Stomach smooth muscle (tissue), 2 donors: ENCODE results near the gene PCDHGB6.
"Not testable (repeated sequence)": the region's sequence is repeated elsewhere in the genome, so short reads cannot be mapped to it uniquely, and the experiment has no call there.

ENCODE experiments used
- H3K27ac ChIP-seq: one replicate; pipeline ENCODE4 v1.7.0; 2013; ENCODE audit warnings: mild to moderate bottlenecking, low read length, inconsistent platforms
- H3K27me3 ChIP-seq, 2 donors: one replicate each; pipeline ENCODE4 v1.7.0; 2013; ENCODE audit warnings: low read length in 2 of 2; ENCODE audit not compliant: insufficient read depth in 2 of 2, control insufficient read depth in 1 of 2
- H3K36me3 ChIP-seq, 2 donors: one replicate each; pipeline ENCODE4 v1.7.0; 2013; ENCODE audit warnings: low read length in 2 of 2; ENCODE audit not compliant: control insufficient read depth in 2 of 2, insufficient read depth in 2 of 2
- H3K4me1 ChIP-seq: one replicate; pipeline ENCODE4 v1.7.0; 2013; ENCODE audit warnings: low read length; ENCODE audit not compliant: control insufficient read depth, insufficient read depth
- H3K4me3 ChIP-seq, 2 donors: one replicate each; pipeline ENCODE4 v1.7.0; 2013; ENCODE audit warnings: low read length in 2 of 2
- H3K9ac ChIP-seq, 2 donors: one replicate each; pipeline ENCODE4 v1.7.0; 2013; ENCODE audit warnings: low read length in 2 of 2, mild to moderate bottlenecking in 1 of 2
- H3K9me3 ChIP-seq, 2 donors: one replicate each; pipeline ENCODE4 v1.7.0; 2013; ENCODE audit warnings: low read length in 2 of 2; ENCODE audit not compliant: control insufficient read depth in 2 of 2
- donor health status: healthy.
- donor health status: Pancreatic carcinoma.

Gene PCDHGB6

DNA sequence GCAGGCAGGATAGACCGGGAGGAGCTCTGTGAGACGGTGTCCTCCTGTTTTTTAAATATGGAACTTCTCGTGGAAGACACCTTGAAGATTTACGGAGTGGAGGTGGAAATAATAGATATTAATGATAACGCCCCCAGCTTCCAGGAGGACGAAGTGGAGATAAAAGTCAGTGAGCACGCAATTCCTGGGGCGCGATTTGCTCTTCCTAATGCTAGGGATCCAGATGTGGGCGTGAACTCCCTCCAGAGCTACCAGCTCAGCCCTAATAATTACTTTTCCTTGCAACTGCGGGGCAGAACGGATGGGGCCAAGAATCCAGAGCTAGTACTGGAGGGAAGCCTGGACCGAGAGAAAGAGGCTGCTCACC is 13.7 kb downstream of the PCDHGB6 start:
- peaks cover 38 to 78% of the 10 kb centered on the region in 2 donors for H3K9me3 ChIP-seq
- no peak overlapping the region for H3K9ac ChIP-seq
- no peak overlapping the region for H3K27ac ChIP-seq
- peaks cover 3% of the 10 kb centered on the region for H3K4me1 ChIP-seq
- peaks cover 4 to 8% of the 10 kb centered on the region in 2 donors for H3K36me3 ChIP-seq
- H3K27me3 ChIP-seq, result no peaks in the 10 kb centered on the region
- peak overlapping the region; percentile 54 to 59 for H3K4me3 ChIP-seq

DNA sequence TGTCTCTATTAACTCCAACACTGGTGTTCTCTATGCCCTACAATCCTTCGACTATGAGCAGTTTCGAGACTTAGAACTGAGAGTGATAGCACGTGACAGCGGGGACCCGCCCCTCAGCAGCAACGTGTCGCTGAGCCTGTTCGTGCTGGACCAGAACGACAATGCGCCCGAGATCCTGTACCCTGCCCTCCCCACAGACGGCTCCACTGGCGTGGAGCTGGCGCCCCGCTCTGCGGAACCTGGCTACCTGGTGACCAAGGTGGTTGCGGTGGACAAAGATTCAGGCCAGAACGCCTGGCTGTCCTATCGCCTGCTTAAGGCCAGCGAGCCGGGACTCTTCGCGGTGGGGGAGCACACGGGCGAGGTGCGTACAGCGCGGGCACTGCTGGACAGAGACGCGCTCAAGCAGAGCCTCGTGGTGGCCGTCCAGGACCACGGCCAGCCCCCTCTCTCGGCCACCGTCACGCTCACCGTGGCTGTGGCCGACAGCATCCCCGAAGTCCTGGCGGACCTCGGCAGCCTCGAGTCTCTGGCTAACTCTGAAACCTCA is 15.0 kb downstream of the PCDHGB6 start:
- Histone ChIP-seq H3K4me3 (peak overlapping the region; percentile 40 to 59), H3K27me3 (no peaks in the 10 kb centered on the region), H3K9ac (no peak overlapping the region), H3K4me1 (peaks cover 3% of the 10 kb centered on the region), H3K27ac (no peak overlapping the region), H3K36me3 (peaks cover 4 to 8% of the 10 kb centered on the region in 2 donors), H3K9me3 (peaks cover 48 to 89% of the 10 kb centered on the region in 2 donors)

GRCh38 chr5:141427783-141428426 is 20.1 kb downstream of the PCDHGB6 start:
- no peak overlapping the region for H3K9ac ChIP-seq
- peaks cover 0 to 3% of the 10 kb centered on the region in 2 donors for H3K36me3 ChIP-seq
- no peaks in the 10 kb centered on the region for H3K27me3 ChIP-seq
- H3K27ac ChIP-seq, result no peak overlapping the region
- H3K4me1 ChIP-seq, result no peaks in the 10 kb centered on the region
- H3K4me3 ChIP-seq, result peak overlapping the region; percentile 22 to 48
- H3K9me3 ChIP-seq, result peaks cover 27 to 76% of the 10 kb centered on the region in 2 donors

- peak within 1 kb of the TSS; percentile 58 to 59 for H3K4me3 ChIP-seq
- H3K9me3 ChIP-seq, result peaks cover 21 to 68% of the 10 kb centered on the region in 2 donors
- peaks cover 0 to 3% of the 10 kb centered on the region in 2 donors for H3K36me3 ChIP-seq
- H3K4me1 ChIP-seq, result no peaks in the 10 kb centered on the region
- H3K9ac ChIP-seq, result no peak within 1 kb of the TSS
- H3K27ac ChIP-seq, result no peak within 1 kb of the TSS
- no peaks in the 10 kb centered on the region for H3K27me3 ChIP-seq
These were observed 22.7 kb downstream of the PCDHGB6 start, which contains the start of gene PCDHGA12 for GRCh38 chr5:141430332-141431113. Gene PCDHGA12, plus strand, starts transcription at chr5:141430507. Its CDS starts 253 bp downstream, at chr5:141430760.

GRCh38 chr5:141431286-141431685 is 23.5 kb downstream of the PCDHGB6 start:
- no peaks in the 10 kb centered on the region for H3K36me3 ChIP-seq
- H3K9ac ChIP-seq, result no peak overlapping the region
- H3K9me3 ChIP-seq, result peaks cover 15 to 61% of the 10 kb centered on the region in 2 donors
- H3K27ac ChIP-seq, result no peak overlapping the region
- peak overlapping the region; percentile 58 to 59 for H3K4me3 ChIP-seq
- H3K4me1 ChIP-seq, result no peaks in the 10 kb centered on the region
- H3K27me3 ChIP-seq, result no peaks in the 10 kb centered on the region

DNA sequence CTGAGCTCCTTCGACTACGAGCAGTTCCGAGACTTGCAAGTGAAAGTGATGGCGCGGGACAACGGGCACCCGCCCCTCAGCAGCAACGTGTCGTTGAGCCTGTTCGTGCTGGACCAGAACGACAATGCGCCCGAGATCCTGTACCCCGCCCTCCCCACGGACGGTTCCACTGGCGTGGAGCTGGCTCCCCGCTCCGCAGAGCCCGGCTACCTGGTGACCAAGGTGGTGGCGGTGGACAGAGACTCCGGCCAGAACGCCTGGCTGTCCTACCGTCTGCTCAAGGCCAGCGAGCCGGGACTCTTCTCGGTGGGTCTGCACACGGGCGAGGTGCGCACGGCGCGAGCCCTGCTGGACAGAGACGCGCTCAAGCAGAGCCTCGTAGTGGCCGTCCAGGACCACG is 24.5 kb downstream of the PCDHGB6 start:
- H3K9me3 ChIP-seq, result peaks cover 5 to 53% of the 10 kb centered on the region in 2 donors
- H3K4me3 ChIP-seq, result peak overlapping the region; percentile 58 to 59
- not testable (repeated sequence) for H3K27ac ChIP-seq, H3K4me1 ChIP-seq, H3K9ac ChIP-seq, H3K36me3 ChIP-seq, H3K27me3 ChIP-seq

DNA sequence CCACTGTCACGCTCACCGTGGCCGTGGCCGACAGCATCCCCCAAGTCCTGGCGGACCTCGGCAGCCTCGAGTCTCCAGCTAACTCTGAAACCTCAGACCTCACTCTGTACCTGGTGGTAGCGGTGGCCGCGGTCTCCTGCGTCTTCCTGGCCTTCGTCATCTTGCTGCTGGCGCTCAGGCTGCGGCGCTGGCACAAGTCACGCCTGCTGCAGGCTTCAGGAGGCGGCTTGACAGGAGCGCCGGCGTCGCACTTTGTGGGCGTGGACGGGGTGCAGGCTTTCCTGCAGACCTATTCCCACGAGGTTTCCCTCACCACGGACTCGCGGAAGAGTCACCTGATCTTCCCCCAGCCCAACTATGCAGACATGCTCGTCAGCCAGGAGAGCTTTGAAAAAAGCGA is 24.9 kb downstream of the PCDHGB6 start:
- H3K9ac ChIP-seq, H3K4me1 ChIP-seq, H3K36me3 ChIP-seq, H3K27me3 ChIP-seq, H3K27ac ChIP-seq, H3K4me3 ChIP-seq: not testable (repeated sequence)
- peaks cover 4 to 52% of the 10 kb centered on the region in 2 donors for H3K9me3 ChIP-seq

- H3K9me3 ChIP-seq, result peaks cover 6 to 48% of the 10 kb centered on the region in 2 donors
These were observed 26.2 kb downstream of the PCDHGB6 start for GRCh38 chr5:141434006-141434405.

DNA sequence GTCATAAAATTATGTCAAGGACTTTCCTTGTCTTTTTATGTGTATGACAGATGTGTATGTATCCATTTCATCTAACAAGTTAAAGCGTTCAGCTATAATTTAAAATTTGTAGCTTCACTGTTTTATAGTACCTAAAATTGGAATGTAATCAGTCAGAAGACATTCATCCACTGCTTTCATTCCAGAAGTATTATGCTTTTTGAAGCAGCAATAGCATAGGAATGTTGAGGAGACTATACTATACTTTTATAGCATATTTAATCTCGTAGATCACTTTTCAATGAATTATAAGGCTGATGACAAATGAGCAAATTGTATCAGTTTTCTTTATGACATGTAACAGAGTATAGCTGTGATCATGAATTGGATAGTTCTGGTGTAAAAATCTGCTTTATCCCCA is 29.4 kb downstream of the PCDHGB6 start:
- peaks cover 0 to 3% of the 10 kb centered on the region in 2 donors for H3K36me3 ChIP-seq
- no peak overlapping the region for H3K9ac ChIP-seq
- peaks cover 6 to 58% of the 10 kb centered on the region in 2 donors for H3K9me3 ChIP-seq
- H3K27me3 ChIP-seq, result no peaks in the 10 kb centered on the region
- H3K4me1 ChIP-seq, result no peaks in the 10 kb centered on the region
- no peak overlapping the region for H3K27ac ChIP-seq
- no peak overlapping the region for H3K4me3 ChIP-seq

More at GRCh38 chr5:141434006-141434405, 26.2 kb downstream of the PCDHGB6 start:
- no peaks in the 10 kb centered on the region for H3K27me3 ChIP-seq
- no peaks in the 10 kb centered on the region for H3K4me1 ChIP-seq
- no peaks in the 10 kb centered on the region for H3K36me3 ChIP-seq
- H3K27ac ChIP-seq, result no peak overlapping the region
- no peak overlapping the region for H3K9ac ChIP-seq
- H3K4me3 ChIP-seq, result no peak overlapping the region

- Histone ChIP-seq H3K27ac (no peak overlapping the region), H3K4me3 (no peak overlapping the region), H3K4me1 (no peaks in the 10 kb centered on the region), H3K27me3 (no peaks in the 10 kb centered on the region), H3K9me3 (peaks cover 9 to 47% of the 10 kb centered on the region in 2 donors), H3K36me3 (peaks cover 0 to 3% of the 10 kb centered on the region in 2 donors), H3K9ac (no peak overlapping the region)
These were observed 31.8 kb downstream of the PCDHGB6 start for GRCh38 chr5:141439411-141440141.
